HG03039 (cell line): ENCODE results near the gene OR2S2.
"Not testable (repeated sequence)": the region's sequence is repeated elsewhere in the genome, so short reads cannot be mapped to it uniquely, and the experiment has no call there.

Experiments
- ATAC-seq: cut with Tn5 transposase; IDR thresholded peaks from one replicate; pipeline ENCODE4 v1.9.1; 2021; ENCODE audit warnings: mild to moderate bottlenecking, moderate library complexity; ENCODE audit not compliant: unreplicated experiment

The OR2S2 gene

GRCh38 chr9:35958104-35958837 is at the start of gene OR2S2:
Gene OR2S2, minus strand, starts transcription at chr9:35958154. Its CDS starts 56 bp downstream, at chr9:35958098.
- no peak for ATAC-seq

- no peak for ATAC-seq
Measured at GRCh38 chr9:36007316-36007708, 49.4 kb upstream of the OR2S2 start.

- ATAC-seq, result no peak
Measured at GRCh38 chr9:36006549-36007315, 48.8 kb upstream of the OR2S2 start.

GRCh38 chr9:36005891-36006290 is 47.9 kb upstream of the OR2S2 start:
- ATAC-seq, result no peak

- no peak for ATAC-seq
Measured at GRCh38 chr9:35998333-35998732, 40.4 kb upstream of the OR2S2 start.

- ATAC-seq, result not testable (repeated sequence)
Measured at GRCh38 chr9:35997016-35997415, 39.1 kb upstream of the OR2S2 start.

GRCh38 chr9:35996358-35996970 is 38.5 kb upstream of the OR2S2 start:
- no peak for ATAC-seq

GRCh38 chr9:35994959-35995358 is 37.0 kb upstream of the OR2S2 start:
- no peak for ATAC-seq

GRCh38 chr9:35993976-35994720 is 36.2 kb upstream of the OR2S2 start:
- ATAC-seq, result no peak

- ATAC-seq, result not testable (repeated sequence)
Measured at GRCh38 chr9:35993136-35993535, 35.2 kb upstream of the OR2S2 start.

GRCh38 chr9:35990155-35990554 is 32.2 kb upstream of the OR2S2 start:
- no peak for ATAC-seq

GRCh38 chr9:35984021-35984420 is 26.1 kb upstream of the OR2S2 start:
- ATAC-seq, result no peak

GRCh38 chr9:35981699-35982098 is 23.7 kb upstream of the OR2S2 start:
- no peak for ATAC-seq

GRCh38 chr9:35980289-35981011 is 22.5 kb upstream of the OR2S2 start:
- ATAC-seq, result no peak

GRCh38 chr9:35978792-35979191 is 20.8 kb upstream of the OR2S2 start:
- ATAC-seq, result no peak

GRCh38 chr9:35976726-35977125 is 18.8 kb upstream of the OR2S2 start:
- ATAC-seq, result no peak

GRCh38 chr9:35974800-35975199 is 16.8 kb upstream of the OR2S2 start:
- no peak for ATAC-seq

GRCh38 chr9:35972093-35972492 is 14.1 kb upstream of the OR2S2 start:
- ATAC-seq, result no peak

GRCh38 chr9:35967042-35967441 is 9.1 kb upstream of the OR2S2 start:
- no peak for ATAC-seq

- ATAC-seq, result no peak
Measured at GRCh38 chr9:35966433-35966832, 8.5 kb upstream of the OR2S2 start.

- ATAC-seq, result no peak
Measured at GRCh38 chr9:35965011-35965410, 7.1 kb upstream of the OR2S2 start.
